Vagina (tissue), 2 donors: Measurements from ENCODE around the gene ZNF136.

ENCODE experiments used
- CTCF ChIP-seq, 3 experiments: fragments of 450-650 bp in 2 of 3; fragments of 200-600 bp in 1 of 3; sonication (generic) in 1 of 3; IDR thresholded peaks; one replicate each; pipeline ENCODE4 v1.5.1; 2017 to 2019; ENCODE audit warnings: antibody characterized with exemption in 3 of 3, mild to moderate bottlenecking in 2 of 3, moderate library complexity in 2 of 3
- POLR2A ChIP-seq, 2 donors: fragments of 450-650 bp; IDR thresholded peaks; one replicate each; pipeline ENCODE4 v1.6.1; 2017; ENCODE audit warnings: antibody characterized with exemption in 2 of 2, mild to moderate bottlenecking in 2 of 2, moderate library complexity in 2 of 2
- POLR2AphosphoS5 ChIP-seq, 2 donors: sonication (generic); formaldehyde crosslinking; IDR thresholded peaks; one replicate each; pipeline ENCODE4 v1.9.0; 2017; ENCODE audit warnings: antibody characterized with exemption in 2 of 2, mild to moderate bottlenecking in 2 of 2, low read depth in 1 of 2; ENCODE audit not compliant: insufficient read depth in 1 of 2

- TF ChIP-seq POLR2AphosphoS5 (IDR thresholded peaks at IDR 0.05; ENCODE audit: insufficient read depth in 1 of 2, low read depth in 1 of 2) (no peak), POLR2A (IDR thresholded peaks at IDR 0.05) (no peak), CTCF (IDR thresholded peaks at IDR 0.05) (no peak)
These were observed 70.1 kb downstream of the ZNF136 start for GRCh38 chr19:12232961-12233360.
